Right lobe of liver (tissue), 4 donors: Measurements from ENCODE around the gene IGLL5.

ENCODE experiments used
- POLR2A ChIP-seq: fragments of 450-650 bp; IDR thresholded peaks from one replicate; pipeline ENCODE4 v1.6.1; 2017; ENCODE audit warnings: antibody characterized with exemption, mild to moderate bottlenecking
- TF ChIP-seq, protein P1 (sequence below), 4 donors: fragments of 200-600 bp in 3 of 4; fragments of 450-650 bp in 1 of 4; IDR thresholded peaks; one replicate each; pipeline versions ENCODE4 v1.5.1 to v1.8.0; 2016 to 2022; ENCODE audit warnings: antibody characterized with exemption in 4 of 4, mild to moderate bottlenecking in 2 of 4
- donor health status: DM: no; HTN: no; CAD: no.
- donor health status: DM: no; HTN: no; CAD: no.
- donor health status: DM: no; HTN: yes; CAD: no.

DNA sequence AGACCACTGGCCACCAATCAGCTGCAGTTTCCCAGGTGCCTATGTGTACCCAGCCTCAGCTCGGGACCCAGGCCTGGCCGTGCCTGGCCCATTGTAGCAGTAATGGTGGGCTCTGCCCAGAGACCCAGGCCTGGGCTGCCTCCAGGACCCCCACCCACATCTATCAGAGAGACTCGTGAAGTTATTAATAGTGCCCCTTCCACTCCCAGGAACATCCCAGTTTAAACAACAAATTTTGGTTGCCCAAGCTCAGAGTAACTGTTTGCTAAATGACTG, 42.5 kb downstream of the IGLL5 start:
- TF ChIP-seq, protein P1, sequence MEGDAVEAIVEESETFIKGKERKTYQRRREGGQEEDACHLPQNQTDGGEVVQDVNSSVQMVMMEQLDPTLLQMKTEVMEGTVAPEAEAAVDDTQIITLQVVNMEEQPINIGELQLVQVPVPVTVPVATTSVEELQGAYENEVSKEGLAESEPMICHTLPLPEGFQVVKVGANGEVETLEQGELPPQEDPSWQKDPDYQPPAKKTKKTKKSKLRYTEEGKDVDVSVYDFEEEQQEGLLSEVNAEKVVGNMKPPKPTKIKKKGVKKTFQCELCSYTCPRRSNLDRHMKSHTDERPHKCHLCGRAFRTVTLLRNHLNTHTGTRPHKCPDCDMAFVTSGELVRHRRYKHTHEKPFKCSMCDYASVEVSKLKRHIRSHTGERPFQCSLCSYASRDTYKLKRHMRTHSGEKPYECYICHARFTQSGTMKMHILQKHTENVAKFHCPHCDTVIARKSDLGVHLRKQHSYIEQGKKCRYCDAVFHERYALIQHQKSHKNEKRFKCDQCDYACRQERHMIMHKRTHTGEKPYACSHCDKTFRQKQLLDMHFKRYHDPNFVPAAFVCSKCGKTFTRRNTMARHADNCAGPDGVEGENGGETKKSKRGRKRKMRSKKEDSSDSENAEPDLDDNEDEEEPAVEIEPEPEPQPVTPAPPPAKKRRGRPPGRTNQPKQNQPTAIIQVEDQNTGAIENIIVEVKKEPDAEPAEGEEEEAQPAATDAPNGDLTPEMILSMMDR (IDR thresholded peaks at IDR 0.05): no peak
- no peak for TF ChIP-seq POLR2A
